Calu3 (cell line): ENCODE results near the gene ABL1. TPM values are rescaled to one million over a fixed set of nuclear protein-coding genes. Genes with fewer than 3 reads are reported as not detected.

ENCODE experiments used
- BruUV-seq: library from RNA; stranded (reverse); fragments of 400-500 nt; replicated peaks from 2 replicates; lab custom pipeline; 2021; lab: Mats Ljungman, UMichigan
- CTCF ChIA-PET: fragments of 300-600 bp; sonication (Branson Sonifier 250); formaldehyde crosslinking; loops from one replicate; lab custom pipeline; 2022; ENCODE audit warnings: antibody characterized with exemption; lab: Charles Lee
- DNase-seq: peaks from one replicate; pipeline ENCODE4 v3.0.0; 2022
- H3K27ac Mint-ChIP-seq: one replicate; pipeline ENCODE4 v1.8.0; 2022; ENCODE audit warnings: mixed read lengths; ENCODE audit not compliant: unreplicated experiment
- H3K27me3 Mint-ChIP-seq: one replicate; pipeline ENCODE4 v1.8.0; 2022; ENCODE audit warnings: mixed read lengths; ENCODE audit not compliant: unreplicated experiment
- H3K36me3 Mint-ChIP-seq: one replicate; pipeline ENCODE4 v1.8.0; 2022; ENCODE audit warnings: mild to moderate bottlenecking, moderate library complexity, mixed read lengths; ENCODE audit not compliant: insufficient read depth, unreplicated experiment
- H3K4me1 Mint-ChIP-seq: one replicate; pipeline ENCODE4 v1.8.0; 2022; ENCODE audit warnings: mild to moderate bottlenecking, low read depth, mixed read lengths; ENCODE audit not compliant: unreplicated experiment
- H3K4me3 Mint-ChIP-seq: one replicate; pipeline ENCODE4 v1.8.0; 2022; ENCODE audit warnings: mild to moderate bottlenecking, low read depth, moderate library complexity, mixed read lengths; ENCODE audit not compliant: unreplicated experiment
- H3K9me3 Mint-ChIP-seq: one replicate; pipeline ENCODE4 v1.8.0; 2022; ENCODE audit warnings: low read depth, mixed read lengths; ENCODE audit not compliant: unreplicated experiment
- intact Hi-C: fragments of 100-400 bp; cut with micrococcal nuclease; formaldehyde crosslinking; loops from one replicate; pipeline ENCODE4 v1.10.0; 2022; ENCODE audit not compliant: unreplicated experiment
- total RNA-seq: library from RNA; stranded (reverse); gene quantifications from 2 replicates; pipeline ENCODE4 v1.2.3, GENCODE V29; 2022
- TF ChIP-seq, protein P1 (sequence below): fragments of 200-600 bp; IDR thresholded peaks from one replicate; pipeline ENCODE4 v1.8.0; 2022; ENCODE audit warnings: antibody characterized with exemption; ENCODE audit not compliant: unreplicated experiment

ABL1 gene
- total RNA-seq, 1 experiment from 2014 or later: 30.0 TPM

DNA sequence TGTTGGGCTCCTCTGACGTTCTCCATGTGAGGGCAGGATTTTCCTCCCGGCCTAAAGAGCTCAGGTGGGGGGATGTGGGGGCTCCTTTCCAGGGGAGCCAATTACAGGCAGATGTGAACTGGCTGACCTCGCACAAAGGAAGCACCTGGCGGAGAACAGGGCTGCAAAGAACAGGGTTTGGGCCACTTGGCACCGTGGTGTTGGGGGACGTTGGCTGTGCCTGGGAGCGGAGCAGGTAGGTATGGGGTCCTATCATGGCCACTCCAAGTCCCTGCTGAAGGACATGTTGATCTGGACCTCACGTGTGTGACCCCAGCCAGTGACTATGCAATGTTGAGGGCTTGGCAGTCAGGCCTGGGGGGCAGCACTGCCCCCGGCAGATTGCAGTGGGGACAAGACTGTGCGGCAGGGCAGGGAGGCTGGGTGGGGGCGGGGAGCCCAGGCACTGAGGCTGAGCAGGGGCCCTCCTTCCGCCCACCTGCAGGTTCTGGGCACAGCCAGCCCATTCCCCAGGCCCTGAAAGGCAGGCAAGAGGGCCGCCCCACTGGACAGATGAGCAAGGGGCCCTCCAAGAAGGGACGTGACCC is 84.6 kb downstream of the ABL1 start:
- CTCF ChIA-PET: no interaction called here
- H3K27me3 Mint-ChIP-seq: peaks cover 44% of the 10 kb centered on the region
- DNase-seq: no peak

DNA sequence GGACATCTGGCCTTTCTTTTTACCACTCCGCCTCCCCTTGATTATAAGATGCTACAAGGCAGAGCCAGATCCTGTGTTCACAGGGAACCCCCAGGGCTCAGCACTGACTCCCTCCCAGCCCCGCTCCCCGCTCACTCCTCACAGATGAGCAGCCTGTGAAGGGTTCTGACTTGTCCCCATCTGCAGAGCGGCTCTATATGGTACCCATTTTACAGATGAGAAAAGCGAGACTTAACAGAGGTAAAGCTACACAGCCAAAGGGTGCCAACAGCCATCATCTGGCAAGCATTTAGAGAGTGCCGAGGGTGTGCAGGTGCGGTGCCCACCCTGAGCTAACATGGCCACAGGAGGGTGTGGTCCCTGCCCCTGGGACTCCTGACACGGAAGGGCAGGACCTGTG is 85.2 kb downstream of the ABL1 start:
- H3K9me3 Mint-ChIP-seq: no peaks in the 10 kb centered on the region
- peaks cover 44% of the 10 kb centered on the region for H3K27me3 Mint-ChIP-seq
- H3K4me1 Mint-ChIP-seq: no peaks in the 10 kb centered on the region
- no peaks in the 10 kb centered on the region for H3K36me3 Mint-ChIP-seq
- no peak for DNase-seq
- CTCF ChIA-PET: no interaction called here
- no peak overlapping the region for H3K27ac Mint-ChIP-seq
- H3K4me3 Mint-ChIP-seq: no peak overlapping the region
- intact Hi-C loops: no loop called here
- TF ChIP-seq, protein P1, sequence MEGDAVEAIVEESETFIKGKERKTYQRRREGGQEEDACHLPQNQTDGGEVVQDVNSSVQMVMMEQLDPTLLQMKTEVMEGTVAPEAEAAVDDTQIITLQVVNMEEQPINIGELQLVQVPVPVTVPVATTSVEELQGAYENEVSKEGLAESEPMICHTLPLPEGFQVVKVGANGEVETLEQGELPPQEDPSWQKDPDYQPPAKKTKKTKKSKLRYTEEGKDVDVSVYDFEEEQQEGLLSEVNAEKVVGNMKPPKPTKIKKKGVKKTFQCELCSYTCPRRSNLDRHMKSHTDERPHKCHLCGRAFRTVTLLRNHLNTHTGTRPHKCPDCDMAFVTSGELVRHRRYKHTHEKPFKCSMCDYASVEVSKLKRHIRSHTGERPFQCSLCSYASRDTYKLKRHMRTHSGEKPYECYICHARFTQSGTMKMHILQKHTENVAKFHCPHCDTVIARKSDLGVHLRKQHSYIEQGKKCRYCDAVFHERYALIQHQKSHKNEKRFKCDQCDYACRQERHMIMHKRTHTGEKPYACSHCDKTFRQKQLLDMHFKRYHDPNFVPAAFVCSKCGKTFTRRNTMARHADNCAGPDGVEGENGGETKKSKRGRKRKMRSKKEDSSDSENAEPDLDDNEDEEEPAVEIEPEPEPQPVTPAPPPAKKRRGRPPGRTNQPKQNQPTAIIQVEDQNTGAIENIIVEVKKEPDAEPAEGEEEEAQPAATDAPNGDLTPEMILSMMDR: no peak
- BruUV-seq: no TSS peak

More for the DNA sequence above, 84.6 kb downstream of the ABL1 start:
- no peaks in the 10 kb centered on the region for H3K4me1 Mint-ChIP-seq
- no peak overlapping the region for H3K4me3 Mint-ChIP-seq
- no peaks in the 10 kb centered on the region for H3K9me3 Mint-ChIP-seq
- no peaks in the 10 kb centered on the region for H3K36me3 Mint-ChIP-seq
- BruUV-seq: no TSS peak
- no peak overlapping the region for H3K27ac Mint-ChIP-seq
- intact Hi-C loops: no loop called here
- TF ChIP-seq, protein P1: no peak

DNA sequence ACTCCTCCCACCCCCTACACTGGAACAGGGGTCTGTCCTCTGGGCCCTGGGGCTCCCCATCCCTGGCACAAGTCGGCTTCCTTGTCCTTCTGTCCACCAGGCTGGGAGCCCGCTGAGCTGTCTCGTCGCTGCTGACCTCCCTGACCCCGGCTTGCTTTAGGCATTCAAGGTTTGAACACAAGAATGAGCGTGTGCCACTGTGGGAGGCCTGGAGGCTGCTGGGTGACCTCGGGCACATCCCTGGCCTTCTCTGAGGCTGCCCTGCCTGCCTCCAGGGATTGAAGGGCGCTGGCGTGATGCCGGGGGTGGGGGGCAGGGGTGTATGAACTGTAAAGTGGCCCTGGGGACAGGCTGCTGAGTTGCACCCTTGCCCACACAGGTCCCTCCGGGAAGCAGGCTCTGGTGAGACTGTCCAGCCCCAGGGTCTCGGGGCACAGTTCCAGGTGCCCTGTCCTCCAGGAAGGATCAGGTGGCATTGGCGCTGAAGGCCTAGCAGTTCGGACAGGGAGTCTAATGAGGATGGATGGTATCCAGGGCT is 85.8 kb downstream of the ABL1 start:
- Mint-ChIP-seq H3K4me3 (no peak overlapping the region), H3K27me3 (peaks cover 44% of the 10 kb centered on the region), H3K9me3 (no peaks in the 10 kb centered on the region), H3K36me3 (no peaks in the 10 kb centered on the region), H3K4me1 (no peaks in the 10 kb centered on the region), H3K27ac (no peak overlapping the region)
- DNase-seq: no peak
- no TSS peak for BruUV-seq
- CTCF ChIA-PET: no interaction called here
- TF ChIP-seq, protein P1: no peak
- intact Hi-C loops: no loop called here

DNA sequence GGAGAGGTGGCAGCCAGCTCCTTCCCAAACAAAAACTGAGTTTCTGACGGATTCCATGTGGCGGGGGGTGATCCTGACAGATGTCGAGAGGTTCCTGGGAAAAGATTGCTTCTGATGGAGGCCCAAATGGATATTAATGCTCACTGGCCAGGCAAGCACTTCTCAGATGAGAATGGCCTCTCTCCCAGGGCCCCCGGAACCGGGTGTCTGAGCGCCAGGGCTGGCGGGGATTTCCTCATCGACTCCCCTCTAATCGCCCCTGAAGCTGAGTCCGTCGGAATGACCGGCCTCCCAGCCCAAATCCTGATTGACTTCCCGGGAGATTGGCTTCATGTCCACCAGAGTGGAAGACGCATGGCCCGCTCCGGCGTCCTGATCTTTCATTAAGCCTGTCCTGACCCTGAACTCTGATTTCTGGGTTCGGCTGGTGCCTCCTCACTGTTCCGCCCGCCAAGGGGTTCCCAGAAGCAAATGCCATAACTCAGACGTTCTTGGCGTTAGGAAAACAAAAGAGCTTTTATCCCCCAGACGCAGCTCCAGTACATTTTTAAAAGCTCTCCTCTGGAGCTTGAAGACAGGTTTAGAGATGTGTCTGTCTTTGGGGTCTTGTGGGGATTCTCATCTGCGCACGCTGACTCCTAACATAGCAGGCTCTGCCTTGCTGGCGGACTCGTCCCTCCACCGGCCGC is 86.4 kb downstream of the ABL1 start:
- no peaks in the 10 kb centered on the region for H3K4me1 Mint-ChIP-seq
- no peak overlapping the region for H3K27ac Mint-ChIP-seq
- CTCF ChIA-PET: no interaction called here

More for the DNA sequence above, 86.4 kb downstream of the ABL1 start:
- Mint-ChIP-seq H3K36me3 (no peaks in the 10 kb centered on the region), H3K27me3 (peaks cover 44% of the 10 kb centered on the region), H3K4me3 (no peak overlapping the region), H3K9me3 (no peaks in the 10 kb centered on the region)
- TF ChIP-seq, protein P1: no peak
- intact Hi-C loops: no loop called here
- BruUV-seq: no TSS peak
- no peak for DNase-seq
